GM12873 (cell line): ENCODE measurements around the gene CNKSR2.
A peak's percentile ranks its signal among the peaks of the same experiment; 100 is the strongest.

ENCODE experiments used
- CTCF ChIP-seq: IDR thresholded peaks from 2 replicates; pipeline ENCODE4 v1.5.1; 2012; ENCODE audit warnings: low read depth, mild to moderate bottlenecking, moderate library complexity, low read length, control low read depth; ENCODE audit not compliant: insufficient read depth; ENCODE audit errors: missing control alignments

CNKSR2 gene

DNA sequence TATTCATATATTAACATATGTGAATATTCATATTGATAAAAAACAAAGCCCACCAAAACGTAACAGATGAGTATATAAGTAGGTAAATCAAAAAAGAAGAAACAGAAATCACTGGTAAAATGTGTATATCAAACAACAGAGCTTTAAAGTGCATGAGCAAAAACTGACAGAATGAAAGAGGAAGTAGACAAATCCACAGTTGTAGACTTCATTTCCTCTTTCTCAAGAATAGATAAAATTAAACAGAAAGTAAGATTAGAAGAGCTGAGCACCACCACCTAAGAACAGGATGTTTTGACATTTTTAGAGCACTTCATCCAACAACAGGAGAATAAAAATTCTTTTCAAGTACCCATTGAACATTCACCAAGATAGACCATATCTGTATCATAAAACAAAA lies 64.6 kb downstream of the CNKSR2 start:
- no peak for TF ChIP-seq CTCF

- TF ChIP-seq CTCF = no peak
Observed at GRCh38 chrX:21440911-21441310, 66.7 kb downstream of the CNKSR2 start.

- no peak for TF ChIP-seq CTCF
Observed at GRCh38 chrX:21457718-21458117, 83.5 kb downstream of the CNKSR2 start.

DNA sequence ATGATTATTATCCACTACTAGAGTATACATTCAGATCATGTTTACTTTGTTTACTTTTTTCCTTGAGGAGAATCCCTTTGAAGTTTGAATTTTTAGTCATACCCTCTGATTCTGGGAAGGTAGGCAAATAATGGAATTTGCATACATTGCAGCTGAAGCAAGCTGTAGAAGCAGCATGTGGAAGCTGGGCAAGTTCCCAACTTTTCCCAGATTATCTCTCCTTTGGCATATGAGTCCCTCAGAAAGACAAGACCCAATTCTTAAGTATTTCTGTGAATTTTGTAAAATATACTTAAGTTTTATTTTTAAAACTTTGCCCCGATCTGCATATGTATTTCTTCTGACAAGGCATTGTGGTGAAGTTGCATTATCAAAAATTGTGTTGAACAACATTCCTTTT lies 94.9 kb downstream of the CNKSR2 start:
- TF ChIP-seq CTCF = no peak

DNA sequence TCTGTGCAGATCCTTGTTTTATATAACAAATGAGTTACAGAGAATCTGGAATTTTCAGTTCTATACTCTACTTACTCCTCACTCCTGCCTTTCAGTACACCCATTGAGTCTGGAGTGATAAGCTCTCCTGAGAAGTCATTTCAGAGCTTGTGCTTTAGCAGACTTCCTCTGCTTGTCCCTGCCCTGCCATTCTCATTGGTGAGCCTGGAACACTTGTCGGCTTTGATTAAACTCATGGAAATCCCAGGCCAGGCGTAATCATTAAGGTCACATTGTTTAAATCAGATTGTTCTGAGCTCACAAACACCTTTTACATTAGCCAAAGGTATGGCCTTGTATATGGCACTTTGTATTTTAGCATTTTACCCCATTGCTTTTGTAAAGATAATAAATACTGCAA lies 102.7 kb downstream of the CNKSR2 start:
- no peak for TF ChIP-seq CTCF

- TF ChIP-seq CTCF = peak; percentile 75
Observed at GRCh38 chrX:21479695-21480270, 105.6 kb downstream of the CNKSR2 start.

DNA sequence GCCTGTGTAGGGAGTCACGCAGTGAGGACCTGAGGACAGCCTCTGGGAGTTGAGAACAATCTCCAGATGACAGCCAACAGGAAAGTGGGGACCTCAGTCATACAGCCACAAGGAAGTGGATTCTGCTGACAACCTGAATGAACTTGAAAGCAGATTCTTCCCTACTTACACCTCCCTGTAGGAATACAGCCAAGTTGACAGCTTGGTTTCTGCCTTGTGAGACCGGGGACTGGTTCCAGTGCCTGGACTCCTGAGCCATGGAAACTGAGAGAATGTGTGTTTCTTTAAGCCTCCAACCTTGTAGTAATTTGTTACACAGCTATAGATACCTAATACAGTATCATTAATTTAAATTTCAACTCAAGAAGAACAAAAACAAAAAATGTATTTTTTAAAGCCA lies 107.5 kb downstream of the CNKSR2 start:
- TF ChIP-seq CTCF = no peak
